Adipocyte (in vitro differentiated cells): ENCODE results near the gene KIF6.

Experiments
- DNase-seq: peaks from one replicate; pipeline ENCODE4 v3.0.0-alpha.2; 2015; ENCODE audit warnings: low read depth
- H3K27me3 ChIP-seq: replicated peaks from 2 replicates; pipeline ENCODE4 v1.7.0; 2013; ENCODE audit warnings: mild to moderate bottlenecking, low read length, moderate library complexity; ENCODE audit not compliant: control insufficient read depth, insufficient read depth
- H3K36me3 ChIP-seq: 2 replicates; pipeline ENCODE4 v1.7.0; 2013; ENCODE audit warnings: low read length, mild to moderate bottlenecking, moderate library complexity; ENCODE audit not compliant: control insufficient read depth, insufficient read depth, severe bottlenecking
- H3K4me1 ChIP-seq: 2 replicates; pipeline ENCODE4 v1.7.0; 2013; ENCODE audit warnings: mild to moderate bottlenecking, low read length, moderate library complexity; ENCODE audit not compliant: control insufficient read depth, insufficient read depth
- H3K4me3 ChIP-seq: 2 replicates; pipeline ENCODE4 v1.7.0; 2013; ENCODE audit warnings: mild to moderate bottlenecking, low read length, moderate library complexity
- H3K9ac ChIP-seq: 2 replicates; pipeline ENCODE4 v1.7.0; 2013; ENCODE audit warnings: mild to moderate bottlenecking, low read length, moderate library complexity
- H3K9me3 ChIP-seq: 2 replicates; pipeline ENCODE4 v1.7.0; 2013; ENCODE audit warnings: mild to moderate bottlenecking, low read length, moderate library complexity; ENCODE audit not compliant: control insufficient read depth

The KIF6 gene

GRCh38 chr6:39387785-39388184 lies 337.4 kb downstream of the KIF6 start:
- DNase-seq: no peak
- no peak overlapping the region for H3K4me3 ChIP-seq

GRCh38 chr6:39386487-39386886 lies 338.7 kb downstream of the KIF6 start:
- no peaks in the 10 kb centered on the region for H3K27me3 ChIP-seq
- no peak overlapping the region for H3K4me3 ChIP-seq
- DNase-seq: no peak
- H3K4me1 ChIP-seq: peaks cover 16% of the 10 kb centered on the region
- H3K9me3 ChIP-seq: no peaks in the 10 kb centered on the region
- no peak overlapping the region for H3K9ac ChIP-seq
- no peaks in the 10 kb centered on the region for H3K36me3 ChIP-seq

More at GRCh38 chr6:39387785-39388184, 337.4 kb downstream of the KIF6 start:
- no peaks in the 10 kb centered on the region for H3K36me3 ChIP-seq
- peaks cover 16% of the 10 kb centered on the region for H3K4me1 ChIP-seq
- no peaks in the 10 kb centered on the region for H3K27me3 ChIP-seq
- no peaks in the 10 kb centered on the region for H3K9me3 ChIP-seq
- no peak overlapping the region for H3K9ac ChIP-seq

- Histone ChIP-seq H3K4me3 (no peak overlapping the region), H3K9me3 (peaks cover 4% of the 10 kb centered on the region), H3K4me1 (peaks cover 20% of the 10 kb centered on the region), H3K36me3 (no peaks in the 10 kb centered on the region), H3K27me3 (no peaks in the 10 kb centered on the region), H3K9ac (no peak overlapping the region)
- DNase-seq: no peak
These were observed 343.6 kb downstream of the KIF6 start for GRCh38 chr6:39381550-39382140.

- no peaks in the 10 kb centered on the region for H3K27me3 ChIP-seq
- DNase-seq: no peak
- peaks cover 20% of the 10 kb centered on the region for H3K4me1 ChIP-seq
- no peak overlapping the region for H3K4me3 ChIP-seq
- no peaks in the 10 kb centered on the region for H3K36me3 ChIP-seq
- H3K9me3 ChIP-seq: peaks cover 4% of the 10 kb centered on the region
- no peak overlapping the region for H3K9ac ChIP-seq
These were observed 344.2 kb downstream of the KIF6 start for GRCh38 chr6:39380837-39381549.

GRCh38 chr6:39378960-39379425 lies 346.2 kb downstream of the KIF6 start:
- no peaks in the 10 kb centered on the region for H3K36me3 ChIP-seq
- no peaks in the 10 kb centered on the region for H3K27me3 ChIP-seq
- H3K4me1 ChIP-seq: peaks cover 29% of the 10 kb centered on the region
- no peak overlapping the region for H3K4me3 ChIP-seq
- H3K9ac ChIP-seq: peak overlapping the region; percentile 7
- peaks cover 4% of the 10 kb centered on the region for H3K9me3 ChIP-seq
- DNase-seq: no peak

- Histone ChIP-seq H3K9me3 (peaks cover 4% of the 10 kb centered on the region), H3K4me3 (no peak overlapping the region), H3K4me1 (peaks cover 29% of the 10 kb centered on the region), H3K36me3 (no peaks in the 10 kb centered on the region), H3K27me3 (no peaks in the 10 kb centered on the region), H3K9ac (peak overlapping the region; percentile 7)
- DNase-seq: no peak
These were observed 346.8 kb downstream of the KIF6 start for GRCh38 chr6:39378175-39378959.

- Histone ChIP-seq H3K4me1 (peaks cover 29% of the 10 kb centered on the region), H3K27me3 (no peaks in the 10 kb centered on the region), H3K4me3 (no peak overlapping the region), H3K9ac (peak overlapping the region; percentile 37), H3K9me3 (peaks cover 4% of the 10 kb centered on the region), H3K36me3 (no peaks in the 10 kb centered on the region)
- peak; percentile 88 for DNase-seq
These were observed 347.7 kb downstream of the KIF6 start for GRCh38 chr6:39377539-39377950.

GRCh38 chr6:39375405-39375804 lies 349.8 kb downstream of the KIF6 start:
- Histone ChIP-seq H3K9ac (peak overlapping the region; percentile 30), H3K27me3 (no peaks in the 10 kb centered on the region), H3K36me3 (no peaks in the 10 kb centered on the region), H3K4me3 (no peak overlapping the region), H3K9me3 (peaks cover 1% of the 10 kb centered on the region), H3K4me1 (peaks cover 29% of the 10 kb centered on the region)
- DNase-seq: no peak

- Histone ChIP-seq H3K36me3 (no peaks in the 10 kb centered on the region), H3K27me3 (no peaks in the 10 kb centered on the region), H3K4me1 (peaks cover 44% of the 10 kb centered on the region), H3K4me3 (no peak overlapping the region), H3K9ac (no peak overlapping the region), H3K9me3 (no peaks in the 10 kb centered on the region)
- DNase-seq: no peak
These were observed 354.8 kb downstream of the KIF6 start for GRCh38 chr6:39370390-39370789.

- Histone ChIP-seq H3K27me3 (no peaks in the 10 kb centered on the region), H3K9me3 (no peaks in the 10 kb centered on the region), H3K4me3 (no peak overlapping the region), H3K36me3 (no peaks in the 10 kb centered on the region), H3K9ac (no peak overlapping the region), H3K4me1 (peaks cover 46% of the 10 kb centered on the region)
- no peak for DNase-seq
These were observed 355.2 kb downstream of the KIF6 start for GRCh38 chr6:39369987-39370386.

GRCh38 chr6:39367700-39368099 lies 357.5 kb downstream of the KIF6 start:
- Histone ChIP-seq H3K4me3 (no peak overlapping the region), H3K4me1 (peaks cover 42% of the 10 kb centered on the region), H3K9ac (peak overlapping the region; percentile 66), H3K36me3 (no peaks in the 10 kb centered on the region), H3K9me3 (no peaks in the 10 kb centered on the region), H3K27me3 (no peaks in the 10 kb centered on the region)
- no peak for DNase-seq
